WTC11 (cell line): ENCODE measurements around the gene SLC40A1.

Source experiments
- ATF2 ChIP-seq: sonication (generic); formaldehyde crosslinking; IDR thresholded peaks from 2 replicates; pipeline ENCODE4 v1.8.1; 2022; ENCODE audit warnings: low read depth, missing genetic modification reagents, borderline replicate concordance
- ATF3 ChIP-seq: sonication (generic); formaldehyde crosslinking; conservative IDR thresholded peaks from 2 replicates; pipeline ENCODE4 v1.8.1; 2022; ENCODE audit warnings: mild to moderate bottlenecking, missing genetic modification reagents
- CTCF ChIP-seq: fragments of 200-600 bp; IDR thresholded peaks from 2 replicates; pipeline ENCODE4 v1.8.0; 2022; ENCODE audit warnings: antibody characterized with exemption
- E2F1 ChIP-seq: sonication (generic); formaldehyde crosslinking; IDR thresholded peaks from 2 replicates; pipeline ENCODE4 v1.8.0; 2022; ENCODE audit warnings: mild to moderate bottlenecking, missing genetic modification reagents
- ESRRA ChIP-seq: sonication (generic); formaldehyde crosslinking; IDR thresholded peaks from 2 replicates; pipeline ENCODE4 v1.8.1; 2022; ENCODE audit warnings: mild to moderate bottlenecking, missing genetic modification reagents, borderline replicate concordance
- TEAD4 ChIP-seq: sonication (generic); formaldehyde crosslinking; IDR thresholded peaks from 2 replicates; pipeline ENCODE4 v1.8.0; 2022; ENCODE audit warnings: mild to moderate bottlenecking, missing genetic modification reagents
- TF ChIP-seq, protein P1 (sequence below): sonication (generic); formaldehyde crosslinking; IDR thresholded peaks from 2 replicates; pipeline ENCODE4 v1.8.0; 2023; ENCODE audit warnings: mild to moderate bottlenecking, missing genetic modification reagents

- TF ChIP-seq CTCF (no peak), TEAD4 (CRISPR knock-in tag) (no peak), ATF3 (no peak), ESRRA (CRISPR knock-in tag) (no peak), ATF2 (CRISPR knock-in tag) (no peak), E2F1 (CRISPR knock-in tag) (no peak)
- TF ChIP-seq, protein P1, sequence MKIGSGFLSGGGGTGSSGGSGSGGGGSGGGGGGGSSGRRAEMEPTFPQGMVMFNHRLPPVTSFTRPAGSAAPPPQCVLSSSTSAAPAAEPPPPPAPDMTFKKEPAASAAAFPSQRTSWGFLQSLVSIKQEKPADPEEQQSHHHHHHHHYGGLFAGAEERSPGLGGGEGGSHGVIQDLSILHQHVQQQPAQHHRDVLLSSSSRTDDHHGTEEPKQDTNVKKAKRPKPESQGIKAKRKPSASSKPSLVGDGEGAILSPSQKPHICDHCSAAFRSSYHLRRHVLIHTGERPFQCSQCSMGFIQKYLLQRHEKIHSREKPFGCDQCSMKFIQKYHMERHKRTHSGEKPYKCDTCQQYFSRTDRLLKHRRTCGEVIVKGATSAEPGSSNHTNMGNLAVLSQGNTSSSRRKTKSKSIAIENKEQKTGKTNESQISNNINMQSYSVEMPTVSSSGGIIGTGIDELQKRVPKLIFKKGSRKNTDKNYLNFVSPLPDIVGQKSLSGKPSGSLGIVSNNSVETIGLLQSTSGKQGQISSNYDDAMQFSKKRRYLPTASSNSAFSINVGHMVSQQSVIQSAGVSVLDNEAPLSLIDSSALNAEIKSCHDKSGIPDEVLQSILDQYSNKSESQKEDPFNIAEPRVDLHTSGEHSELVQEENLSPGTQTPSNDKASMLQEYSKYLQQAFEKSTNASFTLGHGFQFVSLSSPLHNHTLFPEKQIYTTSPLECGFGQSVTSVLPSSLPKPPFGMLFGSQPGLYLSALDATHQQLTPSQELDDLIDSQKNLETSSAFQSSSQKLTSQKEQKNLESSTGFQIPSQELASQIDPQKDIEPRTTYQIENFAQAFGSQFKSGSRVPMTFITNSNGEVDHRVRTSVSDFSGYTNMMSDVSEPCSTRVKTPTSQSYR (CRISPR knock-in tag), result no peak
These were observed 66.5 kb downstream of the SLC40A1 start for GRCh38 chr2:189514104-189514503.
